Activated CD8-positive, alpha-beta memory T cell treated with anti-CD3 and anti-CD28 coated beads, Interleukin-2, amount 10 ng/mL, durations not matched to agents 7 days and 5 days (primary cell): ENCODE data around the gene KATNB1. TPM values are rescaled to one million over a fixed set of nuclear protein-coding genes. Genes with fewer than 3 reads are reported as not detected.
"Not testable (repeated sequence)": the region's sequence is repeated elsewhere in the genome, so short reads cannot be mapped to it uniquely, and the experiment has no call there.

Experiments used
- ATAC-seq: fragments of 150-1000 bp; cut with Tn5 transposase; one replicate; pipeline ENCODE4 v1.10.0; 2021; ENCODE audit warnings: moderate library complexity
- CTCF ChIA-PET: fragments of 350-600 bp; sonication (Branson Sonifier 250); formaldehyde crosslinking; loops from one replicate; lab custom pipeline; 2021; ENCODE audit warnings: antibody characterized with exemption; lab: Charles Lee
- DNase-seq: peaks from one replicate; pipeline ENCODE4 v3.0.0-alpha.2; 2020
- H3K27ac Mint-ChIP-seq: one replicate; pipeline ENCODE4 v1.8.0; 2021; ENCODE audit warnings: mild to moderate bottlenecking, mixed read lengths
- H3K27me3 Mint-ChIP-seq: one replicate; pipeline ENCODE4 v1.8.0; 2021; ENCODE audit warnings: mixed read lengths
- H3K36me3 Mint-ChIP-seq: one replicate; pipeline ENCODE4 v1.8.0; 2021; ENCODE audit warnings: mild to moderate bottlenecking, mixed read lengths
- H3K4me1 Mint-ChIP-seq: one replicate; pipeline ENCODE4 v1.8.0; 2021; ENCODE audit warnings: mixed read lengths
- H3K4me3 Mint-ChIP-seq: one replicate; pipeline ENCODE4 v1.8.0; 2021; ENCODE audit warnings: mild to moderate bottlenecking, moderate library complexity, mixed read lengths
- H3K9me3 Mint-ChIP-seq: one replicate; pipeline ENCODE4 v1.8.0; 2022; ENCODE audit warnings: low read depth, mixed read lengths
- total RNA-seq, 2 experiments: library from RNA; stranded (reverse); gene quantifications; one replicate each; pipeline ENCODE4 v1.2.3, GENCODE V29; 2021

The KATNB1 gene
- total RNA-seq, 2 experiments from 2014 or later = 41.6 to 43.9 TPM

GRCh38 chr16:57723170-57723569 lies 12.4 kb upstream of the KATNB1 start:
- Mint-ChIP-seq H3K27ac (no peak overlapping the region), H3K9me3 (no peaks in the 10 kb centered on the region), H3K4me3 (no peak overlapping the region), H3K4me1 (peaks cover 4% of the 10 kb centered on the region), H3K36me3 (no peaks in the 10 kb centered on the region), H3K27me3 (no peaks in the 10 kb centered on the region)
- CTCF ChIA-PET = interaction anchor here (1.2 kb wide), 2 partner anchors 13 to 147 kb away, joined by 3 to 6 read pairs; no protein-coding TSS in a partner anchor
- no peak for ATAC-seq
- DNase-seq = no peak

- CTCF ChIA-PET = interaction anchor here (2.5 kb wide), 1 partner anchor 149 kb away, joined by 6 read pairs; no protein-coding TSS in a partner anchor
- no peak for ATAC-seq
Observed at GRCh38 chr16:57724531-57724930, 11.0 kb upstream of the KATNB1 start.

GRCh38 chr16:57725151-57725550 lies 10.4 kb upstream of the KATNB1 start:
- Mint-ChIP-seq H3K36me3 (no peaks in the 10 kb centered on the region), H3K4me1 (peaks cover 4% of the 10 kb centered on the region), H3K27ac (no peak overlapping the region), H3K9me3 (no peaks in the 10 kb centered on the region), H3K27me3 (no peaks in the 10 kb centered on the region), H3K4me3 (no peak overlapping the region)
- no peak for DNase-seq
- CTCF ChIA-PET = interaction anchor here (2.5 kb wide), 1 partner anchor 149 kb away, joined by 6 read pairs; no protein-coding TSS in a partner anchor
- ATAC-seq = no peak

More at GRCh38 chr16:57724531-57724930, 11.0 kb upstream of the KATNB1 start:
- DNase-seq = no peak
- Mint-ChIP-seq H3K27me3 (no peaks in the 10 kb centered on the region), H3K9me3 (no peaks in the 10 kb centered on the region), H3K4me1 (peaks cover 4% of the 10 kb centered on the region), H3K4me3 (no peak overlapping the region), H3K27ac (no peak overlapping the region), H3K36me3 (no peaks in the 10 kb centered on the region)

- Mint-ChIP-seq H3K27ac (no peak overlapping the region), H3K4me3 (no peak overlapping the region), H3K4me1 (peaks cover 2% of the 10 kb centered on the region), H3K27me3 (no peaks in the 10 kb centered on the region), H3K36me3 (no peaks in the 10 kb centered on the region), H3K9me3 (no peaks in the 10 kb centered on the region)
- DNase-seq (no peak), ATAC-seq (no peak)
- CTCF ChIA-PET = interaction anchor here (1.3 to 2.5 kb wide), 2 partner anchors 77 to 150 kb away, joined by 6 read pairs; no protein-coding TSS in a partner anchor
Observed at GRCh38 chr16:57725554-57725953, 10.0 kb upstream of the KATNB1 start.

GRCh38 chr16:57725976-57726375 lies 9.6 kb upstream of the KATNB1 start:
- no peaks in the 10 kb centered on the region for H3K36me3 Mint-ChIP-seq

GRCh38 chr16:57726433-57726947 lies 9.1 kb upstream of the KATNB1 start:
- no peaks in the 10 kb centered on the region for H3K27me3 Mint-ChIP-seq
- DNase-seq (no peak), ATAC-seq (no peak)
- H3K36me3 Mint-ChIP-seq = no peaks in the 10 kb centered on the region
- H3K9me3 Mint-ChIP-seq = no peaks in the 10 kb centered on the region
- H3K27ac Mint-ChIP-seq = no peak overlapping the region
- no peak overlapping the region for H3K4me3 Mint-ChIP-seq
- CTCF ChIA-PET = interaction anchor here (1.0 to 2.5 kb wide), 4 partner anchors 77 to 150 kb away, joined by 3 to 6 read pairs (median 4); no protein-coding TSS in a partner anchor
- H3K4me1 Mint-ChIP-seq = peaks cover 2% of the 10 kb centered on the region

More at GRCh38 chr16:57725976-57726375, 9.6 kb upstream of the KATNB1 start:
- DNase-seq = no peak
- no peaks in the 10 kb centered on the region for H3K9me3 Mint-ChIP-seq
- H3K27me3 Mint-ChIP-seq = no peaks in the 10 kb centered on the region
- CTCF ChIA-PET = interaction anchor here (1.3 to 2.5 kb wide), 2 partner anchors 77 to 150 kb away, joined by 6 read pairs; no protein-coding TSS in a partner anchor
- ATAC-seq = no peak
- H3K27ac Mint-ChIP-seq = no peak overlapping the region
- peaks cover 2% of the 10 kb centered on the region for H3K4me1 Mint-ChIP-seq
- H3K4me3 Mint-ChIP-seq = no peak overlapping the region

GRCh38 chr16:57727610-57728009 lies 8.0 kb upstream of the KATNB1 start:
- no peak overlapping the region for H3K27ac Mint-ChIP-seq
- CTCF ChIA-PET = interaction anchor here (1.0 to 1.4 kb wide), 2 partner anchors 136 to 151 kb away, joined by 3 read pairs; no protein-coding TSS in a partner anchor

GRCh38 chr16:57728336-57729181 lies 7.0 kb upstream of the KATNB1 start:
- Mint-ChIP-seq H3K4me1 (peaks cover 5% of the 10 kb centered on the region), H3K27ac (no peak overlapping the region), H3K4me3 (no peak overlapping the region), H3K27me3 (no peaks in the 10 kb centered on the region), H3K9me3 (peaks cover 10% of the 10 kb centered on the region), H3K36me3 (peaks cover 10% of the 10 kb centered on the region)
- CTCF ChIA-PET = no interaction called here
- no peak for ATAC-seq
- DNase-seq = no peak

More at GRCh38 chr16:57727610-57728009, 8.0 kb upstream of the KATNB1 start:
- peaks cover 2% of the 10 kb centered on the region for H3K4me1 Mint-ChIP-seq
- H3K27me3 Mint-ChIP-seq = no peaks in the 10 kb centered on the region
- peaks cover 2% of the 10 kb centered on the region for H3K36me3 Mint-ChIP-seq
- DNase-seq (no peak), ATAC-seq (no peak)
- H3K4me3 Mint-ChIP-seq = no peak overlapping the region
- H3K9me3 Mint-ChIP-seq = peaks cover 2% of the 10 kb centered on the region

GRCh38 chr16:57729182-57729484 lies 6.4 kb upstream of the KATNB1 start:
- Mint-ChIP-seq H3K27ac (no peak overlapping the region), H3K4me1 (peaks cover 10% of the 10 kb centered on the region), H3K9me3 (peaks cover 10% of the 10 kb centered on the region), H3K4me3 (no peak overlapping the region), H3K27me3 (no peaks in the 10 kb centered on the region), H3K36me3 (peaks cover 12% of the 10 kb centered on the region)
- DNase-seq (no peak), ATAC-seq (no peak)
- CTCF ChIA-PET = no interaction called here

- CTCF ChIA-PET, ATAC-seq, DNase-seq, H3K4me3 Mint-ChIP-seq, H3K27ac Mint-ChIP-seq, H3K27me3 Mint-ChIP-seq: not testable (repeated sequence)
- peaks cover 12% of the 10 kb centered on the region for H3K36me3 Mint-ChIP-seq
- peaks cover 10% of the 10 kb centered on the region for H3K9me3 Mint-ChIP-seq
- peaks cover 14% of the 10 kb centered on the region for H3K4me1 Mint-ChIP-seq
Observed at GRCh38 chr16:57729852-57730251, 5.7 kb upstream of the KATNB1 start.

GRCh38 chr16:57730771-57731730 lies 4.5 kb upstream of the KATNB1 start:
- Mint-ChIP-seq H3K4me1 (peaks cover 15% of the 10 kb centered on the region), H3K36me3 (peaks cover 12% of the 10 kb centered on the region), H3K27ac (no peak overlapping the region), H3K9me3 (peaks cover 10% of the 10 kb centered on the region), H3K4me3 (no peak overlapping the region), H3K27me3 (no peaks in the 10 kb centered on the region)
- CTCF ChIA-PET = interaction anchor here (0.8 to 1.0 kb wide), 2 partner anchors 48 to 140 kb away, joined by 3 read pairs; no protein-coding TSS in a partner anchor
- ATAC-seq (no peak), DNase-seq (no peak)

- Mint-ChIP-seq H3K27me3 (no peaks in the 10 kb centered on the region), H3K4me1 (peaks cover 25% of the 10 kb centered on the region), H3K27ac (no peak overlapping the region), H3K36me3 (peaks cover 12% of the 10 kb centered on the region), H3K9me3 (peaks cover 10% of the 10 kb centered on the region), H3K4me3 (no peak overlapping the region)
- ATAC-seq = no peak
- CTCF ChIA-PET = interaction anchor here (0.6 to 1.0 kb wide), 2 partner anchors 15 to 49 kb away, joined by 3 read pairs; no protein-coding TSS in a partner anchor
- DNase-seq = no peak
Observed at GRCh38 chr16:57732037-57732436, 3.5 kb upstream of the KATNB1 start.
